Endodermal cell (in vitro differentiated cells): ENCODE results near the gene C4B. TPM values are rescaled to one million over a fixed set of nuclear protein-coding genes. Genes with fewer than 3 reads are reported as not detected.
"Not testable (repeated sequence)": the region's sequence is repeated elsewhere in the genome, so short reads cannot be mapped to it uniquely, and the experiment has no call there.

Experiments
- DNase-seq: peaks from one replicate; pipeline ENCODE4 v3.0.0-alpha.2; 2017
- H3K27ac ChIP-seq: 2 replicates; pipeline ENCODE4 v1.5.1; 2013; ENCODE audit warnings: mild to moderate bottlenecking, low read depth, low read length, moderate library complexity
- H3K27me3 ChIP-seq: 2 replicates; pipeline ENCODE4 v1.6.1; 2013; ENCODE audit warnings: mild to moderate bottlenecking, low read length, moderate library complexity; ENCODE audit not compliant: insufficient read depth, control insufficient read depth, poor library complexity, severe bottlenecking
- H3K36me3 ChIP-seq: 2 replicates; pipeline ENCODE4 v1.7.0; 2013; ENCODE audit warnings: mild to moderate bottlenecking, low read length, moderate library complexity; ENCODE audit not compliant: control insufficient read depth, insufficient read depth
- H3K4me1 ChIP-seq: one replicate; pipeline ENCODE4 v1.7.0; 2013; ENCODE audit warnings: low read length; ENCODE audit not compliant: control insufficient read depth, insufficient read depth
- H3K4me3 ChIP-seq: 2 replicates; pipeline ENCODE4 v1.5.1; 2013; ENCODE audit warnings: mild to moderate bottlenecking, low read length, moderate library complexity
- H3K9ac ChIP-seq: 2 replicates; pipeline ENCODE4 v1.6.1; 2013; ENCODE audit warnings: mild to moderate bottlenecking, low read length, moderate library complexity; ENCODE audit not compliant: poor library complexity, severe bottlenecking; ENCODE audit errors: extremely low read depth
- H3K9me3 ChIP-seq: 2 replicates; pipeline ENCODE4 v1.6.1; 2013; ENCODE audit warnings: mild to moderate bottlenecking, low read length, moderate library complexity; ENCODE audit not compliant: control insufficient read depth
- H3K27ac Mint-ChIP-seq: 2 replicates; pipeline ENCODE4 v1.8.0; 2020; ENCODE audit warnings: mixed read lengths
- H3K27me3 Mint-ChIP-seq: 2 replicates; pipeline ENCODE4 v1.8.0; 2021; ENCODE audit warnings: mild to moderate bottlenecking, mixed read lengths; ENCODE audit not compliant: insufficient read depth
- H3K36me3 Mint-ChIP-seq: 2 replicates; pipeline ENCODE4 v1.8.0; 2020; ENCODE audit warnings: low read depth, mixed read lengths
- H3K4me1 Mint-ChIP-seq: 2 replicates; pipeline ENCODE4 v1.8.0; 2020; ENCODE audit warnings: mixed read lengths
- H3K4me3 Mint-ChIP-seq: 2 replicates; pipeline ENCODE4 v1.8.0; 2020; ENCODE audit warnings: mild to moderate bottlenecking, moderate library complexity, mixed read lengths
- H3K9me3 Mint-ChIP-seq: 2 replicates; pipeline ENCODE4 v1.8.0; 2020; ENCODE audit warnings: mild to moderate bottlenecking, mixed read lengths
- CTCF ChIP-seq: fragments of 200-600 bp; sonication (generic); conservative IDR thresholded peaks from 2 replicates; pipeline ENCODE4 v1.5.0; 2021; ENCODE audit warnings: antibody characterized with exemption, mild to moderate bottlenecking
- WGBS, 2 experiments: methylation state at CpG; one replicate each; pipeline versions ENCODE4 v1.1.5 to v1.1.7; 2013; ENCODE audit warnings: missing lambda C conversion rate in 2 of 2, mixed read lengths in 1 of 2; ENCODE audit not compliant: insufficient coverage in 1 of 2, insufficient read length in 1 of 2; 5-methylcytosine and 5-hydroxymethylcytosine counted together
- total RNA-seq, 2 donors: library from RNA; stranded (reverse); fragmentation: NEBNext Ultra II Directional in 1 of 2; extraction: Animal tissue kit (Norgen Biotek cat#: 25700) in 1 of 2; gene quantifications; 2 replicates in 1 of 2; 3 replicates in 1 of 2; pipeline ENCODE4 v1.2.1, GENCODE V29; 2021

Gene C4B
- total RNA-seq, 2 donors from 2014 or later, result 3.7 to 5.5 TPM

GRCh38 chr6:31977816-31978431 lies 36.7 kb upstream of the C4B start:
- Mint-ChIP-seq H3K4me1 (peaks cover 3% of the 10 kb centered on the region), H3K27me3 (no peaks in the 10 kb centered on the region), H3K27ac (no peak overlapping the region), H3K36me3 (peaks cover 40% of the 10 kb centered on the region), H3K4me3 (no peak overlapping the region), H3K9me3 (peaks cover 29% of the 10 kb centered on the region)
- DNase-seq, result no peak
- no peaks in the 10 kb centered on the region for H3K4me1 ChIP-seq
- H3K36me3 ChIP-seq, result peaks cover 12% of the 10 kb centered on the region
- no peak overlapping the region for H3K27ac ChIP-seq
- H3K4me3 ChIP-seq, result no peak overlapping the region
- H3K9ac ChIP-seq, result no peak overlapping the region
- no peaks in the 10 kb centered on the region for H3K27me3 ChIP-seq
- TF ChIP-seq CTCF, result no peak
- peaks cover 11% of the 10 kb centered on the region for H3K9me3 ChIP-seq
- WGBS, 2 experiments, result 95 to 99% methylated on average over 8 to 12 of the region's 12 CpGs

GRCh38 chr6:31978831-31979230 lies 35.8 kb upstream of the C4B start:
- H3K27me3 Mint-ChIP-seq, result no peaks in the 10 kb centered on the region
- H3K9me3 ChIP-seq, result peaks cover 11% of the 10 kb centered on the region
- no peak for TF ChIP-seq CTCF
- H3K36me3 ChIP-seq, result peaks cover 12% of the 10 kb centered on the region
- no peak overlapping the region for H3K4me3 ChIP-seq
- H3K36me3 Mint-ChIP-seq, result peaks cover 32% of the 10 kb centered on the region
- no peak for DNase-seq
- H3K27ac Mint-ChIP-seq, result no peak overlapping the region
- no peak overlapping the region for H3K4me3 Mint-ChIP-seq
- no peak overlapping the region for H3K27ac ChIP-seq
- no peaks in the 10 kb centered on the region for H3K27me3 ChIP-seq
- H3K9ac ChIP-seq, result no peak overlapping the region
- peaks cover 29% of the 10 kb centered on the region for H3K9me3 Mint-ChIP-seq
- H3K4me1 ChIP-seq, result no peaks in the 10 kb centered on the region
- no peaks in the 10 kb centered on the region for H3K4me1 Mint-ChIP-seq
- 85 to 88% methylated on average over 4 to 5 of the region's 5 CpGs for WGBS, 2 experiments

- H3K36me3 ChIP-seq, result peaks cover 12% of the 10 kb centered on the region
- Mint-ChIP-seq H3K4me1 (no peaks in the 10 kb centered on the region), H3K9me3 (peaks cover 25% of the 10 kb centered on the region), H3K4me3 (no peak overlapping the region), H3K27ac (no peak overlapping the region), H3K36me3 (peaks cover 27% of the 10 kb centered on the region), H3K27me3 (no peaks in the 10 kb centered on the region)
- H3K27ac ChIP-seq, result no peak overlapping the region
- DNase-seq, result no peak
- TF ChIP-seq CTCF, result no peak
- 91 to 97% methylated on average over 3 of the region's 3 CpGs for WGBS, 2 experiments
- no peak overlapping the region for H3K4me3 ChIP-seq
- peaks cover 11% of the 10 kb centered on the region for H3K9me3 ChIP-seq
- H3K4me1 ChIP-seq, result no peaks in the 10 kb centered on the region
- H3K9ac ChIP-seq, result no peak overlapping the region
- no peaks in the 10 kb centered on the region for H3K27me3 ChIP-seq
These were observed 35.2 kb upstream of the C4B start for GRCh38 chr6:31979238-31979898.

GRCh38 chr6:31980195-31980876 lies 34.3 kb upstream of the C4B start:
- H3K27me3 ChIP-seq, H3K4me3 Mint-ChIP-seq, H3K9ac ChIP-seq, H3K27me3 Mint-ChIP-seq, H3K4me1 Mint-ChIP-seq, H3K4me1 ChIP-seq, H3K27ac Mint-ChIP-seq, H3K27ac ChIP-seq, H3K4me3 ChIP-seq, DNase-seq, H3K9me3 ChIP-seq: not testable (repeated sequence)
- H3K36me3 ChIP-seq, result peaks cover 12% of the 10 kb centered on the region
- 95 to 100% methylated on average over 1 to 11 of the region's 13 CpGs for WGBS, 2 experiments
- H3K9me3 Mint-ChIP-seq, result peaks cover 16% of the 10 kb centered on the region
- peaks cover 18% of the 10 kb centered on the region for H3K36me3 Mint-ChIP-seq

GRCh38 chr6:31980998-31981397 lies 33.6 kb upstream of the C4B start:
- not testable (repeated sequence) for H3K27me3 Mint-ChIP-seq
- no CpG with 5 or more reads among the region's 5 CpGs for WGBS, 2 experiments

More at GRCh38 chr6:31980998-31981397, 33.6 kb upstream of the C4B start:
- H3K36me3 ChIP-seq, result peaks cover 12% of the 10 kb centered on the region
- not testable (repeated sequence) for H3K4me3 Mint-ChIP-seq, H3K9me3 ChIP-seq, H3K4me1 ChIP-seq, H3K9ac ChIP-seq, H3K4me1 Mint-ChIP-seq, H3K27ac Mint-ChIP-seq, H3K4me3 ChIP-seq, H3K27me3 ChIP-seq, DNase-seq, H3K27ac ChIP-seq
- peaks cover 15% of the 10 kb centered on the region for H3K36me3 Mint-ChIP-seq
- peaks cover 13% of the 10 kb centered on the region for H3K9me3 Mint-ChIP-seq
